Activated T-cell treated with anti-CD3 and anti-CD28 coated beads for 4 hours (primary cell): Measurements from ENCODE around the gene REC114.

Experiments used
- DNase-seq: peaks from one replicate; pipeline ENCODE4 v3.0.0-alpha.2; 2020

REC114 gene

DNA sequence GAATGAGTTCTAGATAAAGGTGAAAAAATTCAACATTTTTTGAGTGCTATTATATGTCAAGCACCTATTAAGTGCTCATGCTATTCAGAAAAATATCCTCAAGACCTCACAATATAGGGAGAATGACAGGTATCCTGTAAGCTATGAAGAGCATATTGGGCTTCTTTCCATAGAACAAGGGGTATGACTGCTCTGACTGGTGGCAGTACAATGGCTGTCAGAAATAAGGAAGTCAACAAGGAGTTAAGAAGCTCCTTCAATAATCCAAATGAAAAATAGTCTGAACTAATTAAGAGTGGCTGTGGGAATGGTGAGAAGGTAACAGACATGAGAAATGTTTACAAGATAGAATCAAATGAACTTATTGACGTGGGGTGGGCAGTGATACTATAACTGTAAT lies 165.5 kb downstream of the REC114 start:
- DNase-seq: no peak

DNA sequence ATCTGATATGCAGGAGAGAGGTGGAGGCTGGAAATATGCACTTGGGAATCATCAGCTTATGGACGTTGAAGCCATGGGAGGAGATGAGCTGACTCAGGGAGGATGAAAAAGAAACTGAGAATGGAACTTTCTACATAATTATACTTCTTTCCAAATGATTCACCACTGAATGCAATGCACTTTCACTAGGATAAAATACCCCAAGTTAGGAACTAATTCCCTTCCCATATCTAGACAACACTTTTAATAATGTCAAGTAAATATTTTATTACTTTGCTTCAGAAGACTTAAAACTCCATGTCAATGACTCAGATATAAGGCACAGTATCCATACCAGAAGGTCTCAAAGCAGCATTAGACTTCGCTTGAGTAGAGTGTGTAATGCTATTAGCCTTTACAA lies 166.0 kb downstream of the REC114 start:
- DNase-seq: no peak
